Activated CD4-positive, alpha-beta T cell treated with anti-CD3 and anti-CD28 coated beads, Interleukin-2, amount 50 U/mL, for 24 hours (primary cell): Measurements from ENCODE around the gene MAGIX.
"Not testable (repeated sequence)": the region's sequence is repeated elsewhere in the genome, so short reads cannot be mapped to it uniquely, and the experiment has no call there.

Source experiments
- DNase-seq, 2 donors: peaks; one replicate each; pipeline ENCODE4 v3.0.0-alpha.2; 2020; ENCODE audit warnings: low read depth in 1 of 2, low spot score in 1 of 2

The MAGIX gene

GRCh38 chrX:49162620-49163019 is at the start of gene MAGIX:
TSS of gene MAGIX (plus strand) at chrX:49162758. CDS start at chrX:49162890, 132 bp downstream.
- no peak for DNase-seq

- no peak for DNase-seq
Observed at GRCh38 chrX:49116076-49116475, 46.5 kb upstream of the MAGIX start.

GRCh38 chrX:49116716-49117115 is 45.8 kb upstream of the MAGIX start:
- DNase-seq: no peak

- no peak for DNase-seq
Observed at GRCh38 chrX:49117581-49117980, 45.0 kb upstream of the MAGIX start.

GRCh38 chrX:49120091-49120490 is 42.5 kb upstream of the MAGIX start:
- no peak for DNase-seq

GRCh38 chrX:49122499-49122898 is 40.1 kb upstream of the MAGIX start:
- DNase-seq: no peak

- not testable (repeated sequence) for DNase-seq
Observed at GRCh38 chrX:49127742-49128258, 34.8 kb upstream of the MAGIX start.

GRCh38 chrX:49129427-49129826 is 33.1 kb upstream of the MAGIX start:
- no peak for DNase-seq

GRCh38 chrX:49132275-49132674 is 30.3 kb upstream of the MAGIX start:
- DNase-seq: not testable (repeated sequence)

- no peak for DNase-seq
Observed at GRCh38 chrX:49133759-49134158, 28.8 kb upstream of the MAGIX start.

- DNase-seq: no peak
Observed at GRCh38 chrX:49137492-49137891, 25.1 kb upstream of the MAGIX start.

GRCh38 chrX:49139713-49140112 is 22.8 kb upstream of the MAGIX start:
- no peak for DNase-seq

GRCh38 chrX:49142264-49142663 is 20.3 kb upstream of the MAGIX start:
- DNase-seq: not testable (repeated sequence)

- DNase-seq: not testable (repeated sequence)
Observed at GRCh38 chrX:49143154-49143553, 19.4 kb upstream of the MAGIX start.

- no peak for DNase-seq
Observed at GRCh38 chrX:49147282-49147681, 15.3 kb upstream of the MAGIX start.

- no peak for DNase-seq
Observed at GRCh38 chrX:49147936-49148335, 14.6 kb upstream of the MAGIX start.

- DNase-seq: not testable (repeated sequence)
Observed at GRCh38 chrX:49148390-49149100, 14.0 kb upstream of the MAGIX start.

GRCh38 chrX:49149291-49149690 is 13.3 kb upstream of the MAGIX start:
- not testable (repeated sequence) for DNase-seq

- DNase-seq: no peak
Observed at GRCh38 chrX:49153467-49153866, 9.1 kb upstream of the MAGIX start.

GRCh38 chrX:49155243-49155899 is 7.2 kb upstream of the MAGIX start:
- DNase-seq: no peak

GRCh38 chrX:49155900-49156837 is 6.4 kb upstream of the MAGIX start:
- peak; percentile 56 to 72 for DNase-seq
